ENCODE data around the gene LIN7A.
"Not testable (repeated sequence)": the region's sequence is repeated elsewhere in the genome, so short reads cannot be mapped to it uniquely, and the experiment has no call there.

The LIN7A gene

GRCh38 chr12:80924437-80924836, 13.3 kb downstream of the LIN7A start:
- in situ Hi-C loops (cut with MboI; ENCODE audit: low sequenced_read_pairs): no loop called here

- in situ Hi-C loops (cut with MboI; ENCODE audit: low sequenced_read_pairs): no loop called here
These were observed 17.7 kb downstream of the LIN7A start for GRCh38 chr12:80920006-80920405.

- in situ Hi-C loops (cut with MboI; ENCODE audit: low sequenced_read_pairs): no loop called here
These were observed 20.1 kb downstream of the LIN7A start for GRCh38 chr12:80917651-80918050.

- in situ Hi-C loops (cut with MboI; ENCODE audit: low sequenced_read_pairs): no loop called here
These were observed 24.6 kb downstream of the LIN7A start for GRCh38 chr12:80912901-80913770.

GRCh38 chr12:80909370-80909769, 28.4 kb downstream of the LIN7A start:
- in situ Hi-C loops (cut with MboI; ENCODE audit: low sequenced_read_pairs): no loop called here

- in situ Hi-C loops (cut with MboI; ENCODE audit: low sequenced_read_pairs): no loop called here
These were observed 35.0 kb downstream of the LIN7A start for GRCh38 chr12:80902711-80903110.

- in situ Hi-C loops (cut with MboI; ENCODE audit: low sequenced_read_pairs): no loop called here
These were observed 36.1 kb downstream of the LIN7A start for GRCh38 chr12:80901661-80902060.

- in situ Hi-C loops (cut with MboI; ENCODE audit: low sequenced_read_pairs): no loop called here
These were observed 42.5 kb downstream of the LIN7A start for GRCh38 chr12:80895240-80895639.

GRCh38 chr12:80894179-80894578, 43.6 kb downstream of the LIN7A start:
- in situ Hi-C loops (cut with MboI; ENCODE audit: low sequenced_read_pairs): no loop called here

- in situ Hi-C loops (cut with MboI; ENCODE audit: low sequenced_read_pairs): no loop called here
These were observed 44.9 kb downstream of the LIN7A start for GRCh38 chr12:80892597-80893445.

- in situ Hi-C loops (cut with MboI; ENCODE audit: low sequenced_read_pairs): no loop called here
These were observed 53.1 kb downstream of the LIN7A start for GRCh38 chr12:80884651-80885050.

- in situ Hi-C loops (cut with MboI; ENCODE audit: low sequenced_read_pairs): no loop called here
These were observed 56.6 kb downstream of the LIN7A start for GRCh38 chr12:80881106-80881505.

- in situ Hi-C loops (cut with MboI; ENCODE audit: low sequenced_read_pairs): not testable (repeated sequence)
These were observed 59.3 kb downstream of the LIN7A start for GRCh38 chr12:80878452-80878851.

- in situ Hi-C loops (cut with MboI; ENCODE audit: low sequenced_read_pairs): no loop called here
These were observed 59.9 kb downstream of the LIN7A start for GRCh38 chr12:80877721-80878265.

- in situ Hi-C loops (cut with MboI; ENCODE audit: low sequenced_read_pairs): no loop called here
These were observed 65.7 kb downstream of the LIN7A start for GRCh38 chr12:80872053-80872452.

- in situ Hi-C loops (cut with MboI; ENCODE audit: low sequenced_read_pairs): no loop called here
These were observed 68.5 kb downstream of the LIN7A start for GRCh38 chr12:80869264-80869663.

GRCh38 chr12:80868576-80868975, 69.2 kb downstream of the LIN7A start:
- in situ Hi-C loops (cut with MboI; ENCODE audit: low sequenced_read_pairs): no loop called here

- in situ Hi-C loops (cut with MboI; ENCODE audit: low sequenced_read_pairs): no loop called here
These were observed 69.8 kb downstream of the LIN7A start for GRCh38 chr12:80867941-80868340.

- in situ Hi-C loops (cut with MboI; ENCODE audit: low sequenced_read_pairs): no loop called here
These were observed 73.5 kb downstream of the LIN7A start for GRCh38 chr12:80864046-80864735.

- in situ Hi-C loops (cut with MboI; ENCODE audit: low sequenced_read_pairs): no loop called here
These were observed 75.2 kb downstream of the LIN7A start for GRCh38 chr12:80862531-80862930.

All from hTERT RPE-1 (cell line).